ENCODE data around the gene TERT.

GRCh38 chr5:1216211-1216917, 78.5 kb downstream of the TERT start:
- TF ChIP-seq CTCF (IDR thresholded peaks at IDR 0.05) = no peak
- no peak for TF ChIP-seq POLR2AphosphoS5 (IDR thresholded peaks at IDR 0.05)
- TF ChIP-seq EP300 (IDR thresholded peaks at IDR 0.05) = no peak
- no peak for TF ChIP-seq POLR2A (IDR thresholded peaks at IDR 0.05)
